Lung (tissue), 12 donors: Measurements from ENCODE around the gene RALGPS1. TPM values are rescaled to one million over a fixed set of nuclear protein-coding genes. Genes with fewer than 3 reads are reported as not detected.

Experiments used
- ATAC-seq: fragments of 200-7000 bp; cut with Tn5 transposase; one replicate; pipeline ENCODE4 v1.9.1; 2020; ENCODE audit warnings: moderate number of reproducible peaks; ENCODE audit not compliant: insufficient read depth, low FRiP score
- DNase-seq, 3 donors: peaks; one replicate each; pipeline ENCODE4 v3.0.0-alpha.2; 2013 to 2017
- H3K27ac ChIP-seq, 2 donors: one replicate each; pipeline ENCODE4 v1.5.1; 2013; ENCODE audit warnings: mild to moderate bottlenecking in 2 of 2, moderate library complexity in 2 of 2, control low read depth in 1 of 2, inconsistent platforms in 1 of 2, low read depth in 1 of 2, low read length in 1 of 2
- H3K27me3 ChIP-seq, 3 donors: one replicate each; pipeline ENCODE4 v1.5.1; 2013; ENCODE audit warnings: low read length in 2 of 3; ENCODE audit not compliant: control insufficient read depth in 3 of 3, insufficient read depth in 3 of 3
- H3K36me3 ChIP-seq, 4 donors: one replicate each; pipeline ENCODE4 v1.5.1; 2013; ENCODE audit warnings: low read length in 4 of 4, mild to moderate bottlenecking in 1 of 4, moderate library complexity in 1 of 4; ENCODE audit not compliant: control insufficient read depth in 4 of 4, insufficient read depth in 4 of 4
- H3K4me1 ChIP-seq, 5 donors: one replicate each; pipeline ENCODE4 v1.5.1; 2013; ENCODE audit warnings: low read length in 5 of 5, mild to moderate bottlenecking in 2 of 5, moderate library complexity in 1 of 5; ENCODE audit not compliant: control insufficient read depth in 5 of 5, insufficient read depth in 5 of 5
- H3K4me3 ChIP-seq: one replicate; pipeline ENCODE4 v1.5.1; 2013; ENCODE audit warnings: mild to moderate bottlenecking, control low read depth, moderate library complexity
- H3K9ac ChIP-seq, 2 donors: one replicate each; pipeline ENCODE4 v1.5.1; 2013; ENCODE audit warnings: low read length in 2 of 2, control low read depth in 1 of 2; ENCODE audit not compliant: insufficient read depth in 1 of 2
- H3K9me3 ChIP-seq, 4 donors: one replicate each; pipeline ENCODE4 v1.5.1; 2013; ENCODE audit warnings: low read length in 3 of 4, mild to moderate bottlenecking in 1 of 4, moderate library complexity in 1 of 4; ENCODE audit not compliant: control insufficient read depth in 4 of 4, insufficient read depth in 3 of 4
- CTCF ChIP-seq: IDR thresholded peaks from 2 replicates; pipeline ENCODE4 v1.5.1; 2012; ENCODE audit warnings: mild to moderate bottlenecking; ENCODE audit errors: control extremely low read depth, extremely low read depth
- WGBS, 2 donors: extraction: QIAGEN DNeasy Blood & Tissue Kit; methylation state at CpG; one replicate each; pipeline ENCODE4 v1.1.7; 2013; 5-methylcytosine and 5-hydroxymethylcytosine counted together
- polyA plus RNA-seq, 2 donors: library from polyadenylated mRNA; stranded (reverse); fragments of 200-250 nt; gene quantifications; one replicate each; pipeline ENCODE4 v1.2.1, GENCODE V29; 2013
- total RNA-seq, 2 donors: library from RNA; depleted of rRNA in 1 of 2; stranded (reverse); fragments of >200 nt in 1 of 2; gene quantifications; one replicate each; pipeline ENCODE4 v1.2.1, GENCODE V29; 2014 to 2021
- donor health status: control.
- donor health status: control.
- donor health status: Bipolar disorder and iron deficiency.
- donor health status: healthy.
- donor health status: DM: yes; HTN: yes; CAD: no.

Gene RALGPS1
- total and polyA plus RNA-seq, 4 donors, result 3.5 to 30.3 (median 11.9) TPM

- Histone ChIP-seq H3K4me3 (no peak overlapping the region), H3K9me3 (peaks cover 0 to 1% (median 0%) of the 10 kb centered on the region in 4 donors), H3K27me3 (no peaks in the 10 kb centered on the region), H3K4me1 (peaks cover 3 to 42% (median 18%) of the 10 kb centered on the region in 5 donors), H3K9ac (no peak overlapping the region), H3K27ac (no peak overlapping the region), H3K36me3 (no peaks in the 10 kb centered on the region)
- ATAC-seq (no peak), DNase-seq (no peak)
- WGBS, 2 donors, result 80 to 90% methylated on average over 8 of the region's 8 CpGs
- no peak for TF ChIP-seq CTCF
Observed at GRCh38 chr9:127136081-127136879, 221.7 kb downstream of the RALGPS1 start.

GRCh38 chr9:127136880-127137639, 222.5 kb downstream of the RALGPS1 start:
- Histone ChIP-seq H3K9ac (no peak overlapping the region), H3K27ac (no peak overlapping the region), H3K9me3 (no peaks in the 10 kb centered on the region), H3K4me1 (peaks cover 2 to 42% (median 18%) of the 10 kb centered on the region in 5 donors), H3K27me3 (no peaks in the 10 kb centered on the region), H3K36me3 (no peaks in the 10 kb centered on the region), H3K4me3 (no peak overlapping the region)
- no peak for ATAC-seq
- no peak for DNase-seq
- no peak for TF ChIP-seq CTCF
- 93% methylated on average over 5 of the region's 5 CpGs for WGBS, 2 donors

- no peak for DNase-seq
Observed at GRCh38 chr9:127137640-127138360, 223.2 kb downstream of the RALGPS1 start.

More at GRCh38 chr9:127137640-127138360, 223.2 kb downstream of the RALGPS1 start:
- Histone ChIP-seq H3K9me3 (no peaks in the 10 kb centered on the region), H3K36me3 (no peaks in the 10 kb centered on the region), H3K4me3 (no peak overlapping the region), H3K27ac (no peak overlapping the region), H3K27me3 (no peaks in the 10 kb centered on the region), H3K4me1 (peaks cover 2 to 49% (median 16%) of the 10 kb centered on the region in 5 donors), H3K9ac (no peak overlapping the region)
- no peak for ATAC-seq
- TF ChIP-seq CTCF, result no peak
- 91 to 96% methylated on average over 11 of the region's 11 CpGs for WGBS, 2 donors
